ENCODE results near the gene NFATC4.

Gene NFATC4

DNA sequence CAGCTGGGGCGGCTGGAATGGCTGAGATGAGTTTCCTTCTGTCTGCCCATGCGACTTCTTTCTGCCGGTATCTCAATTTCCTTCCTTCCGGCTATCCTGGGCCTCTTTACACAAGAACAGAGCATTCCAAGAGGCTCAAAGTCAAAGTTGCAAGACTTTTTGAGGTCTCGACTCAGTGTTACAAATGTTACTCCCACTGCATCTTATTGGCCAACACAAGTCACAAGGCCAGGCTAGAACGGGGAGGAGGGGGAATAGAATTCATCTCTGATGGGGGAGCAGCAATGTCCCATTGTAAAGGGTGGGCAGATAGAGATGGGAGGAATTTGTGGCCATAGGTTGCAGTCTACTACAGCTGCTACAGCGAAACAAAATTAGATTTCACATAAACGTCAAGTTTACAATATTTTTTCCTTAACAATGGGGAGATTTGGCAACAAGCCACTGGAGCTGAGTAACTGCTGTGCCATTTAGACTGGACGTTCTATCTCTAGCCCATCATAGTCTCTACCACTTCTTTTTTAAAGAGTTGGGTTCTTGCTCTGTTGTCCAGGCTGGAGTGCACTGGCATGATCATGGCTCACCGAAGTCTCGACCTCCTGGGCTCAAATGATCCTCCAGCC, 21.4 kb downstream of the NFATC4 start:
- no peak for DNase-seq

GRCh38 chr14:24390701-24391468, 22.9 kb downstream of the NFATC4 start:
- no peak for DNase-seq

DNA sequence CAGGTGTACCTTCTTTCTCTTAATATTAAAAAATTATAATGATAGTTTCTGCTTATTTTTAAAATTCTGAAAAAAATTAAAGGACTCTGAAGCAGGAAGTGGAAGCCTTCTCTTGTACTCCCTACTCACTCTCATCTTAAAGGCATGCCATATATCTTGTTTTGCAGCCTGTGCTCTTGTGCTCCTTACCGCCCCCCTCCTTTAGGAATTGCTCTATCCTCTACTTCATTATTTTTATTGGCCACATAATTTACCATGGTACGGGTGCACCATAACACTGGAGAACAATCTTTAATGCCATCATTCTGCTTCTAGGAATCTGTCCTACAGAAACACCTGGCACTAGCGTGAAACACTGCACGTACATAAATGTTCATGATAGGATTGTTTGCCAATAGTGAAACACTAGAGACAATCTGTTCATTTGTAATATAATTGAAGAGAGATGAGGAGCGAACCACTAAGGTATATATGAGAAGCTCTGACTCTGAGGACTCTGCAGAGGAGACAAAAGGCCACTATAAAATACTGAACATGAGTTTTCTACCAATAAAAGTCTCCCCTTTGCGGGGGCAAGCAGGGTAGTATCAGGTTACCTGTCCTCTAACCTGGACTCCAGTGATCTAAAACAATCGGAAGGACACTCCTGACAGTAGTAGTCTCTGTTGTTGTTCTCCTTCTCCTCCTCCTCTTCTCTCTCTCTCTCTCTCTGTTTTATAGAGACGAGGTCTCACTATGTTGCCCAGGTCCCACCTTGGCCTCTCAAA, 24.5 kb downstream of the NFATC4 start:
- peak; percentile 64 for DNase-seq

- DNase-seq, result no peak
Measured at GRCh38 chr14:24394275-24394674, 26.3 kb downstream of the NFATC4 start.

GRCh38 chr14:24395609-24396582, 27.9 kb downstream of the NFATC4 start:
- no peak for DNase-seq

- DNase-seq, result no peak
Measured at GRCh38 chr14:24397639-24398292, 29.8 kb downstream of the NFATC4 start.

- peak; percentile 40 for DNase-seq
Measured at GRCh38 chr14:24398293-24398652, 30.3 kb downstream of the NFATC4 start.

GRCh38 chr14:24398653-24399446, 30.9 kb downstream of the NFATC4 start, which contains the start of gene NYNRIN:
Gene NYNRIN, plus strand, starts transcription at chr14:24399003. Its CDS starts 244 bp downstream, at chr14:24399247.
- DNase-seq, result peak; percentile 57

- no peak for DNase-seq
Measured at GRCh38 chr14:24399447-24399822, 31.5 kb downstream of the NFATC4 start.

DNA sequence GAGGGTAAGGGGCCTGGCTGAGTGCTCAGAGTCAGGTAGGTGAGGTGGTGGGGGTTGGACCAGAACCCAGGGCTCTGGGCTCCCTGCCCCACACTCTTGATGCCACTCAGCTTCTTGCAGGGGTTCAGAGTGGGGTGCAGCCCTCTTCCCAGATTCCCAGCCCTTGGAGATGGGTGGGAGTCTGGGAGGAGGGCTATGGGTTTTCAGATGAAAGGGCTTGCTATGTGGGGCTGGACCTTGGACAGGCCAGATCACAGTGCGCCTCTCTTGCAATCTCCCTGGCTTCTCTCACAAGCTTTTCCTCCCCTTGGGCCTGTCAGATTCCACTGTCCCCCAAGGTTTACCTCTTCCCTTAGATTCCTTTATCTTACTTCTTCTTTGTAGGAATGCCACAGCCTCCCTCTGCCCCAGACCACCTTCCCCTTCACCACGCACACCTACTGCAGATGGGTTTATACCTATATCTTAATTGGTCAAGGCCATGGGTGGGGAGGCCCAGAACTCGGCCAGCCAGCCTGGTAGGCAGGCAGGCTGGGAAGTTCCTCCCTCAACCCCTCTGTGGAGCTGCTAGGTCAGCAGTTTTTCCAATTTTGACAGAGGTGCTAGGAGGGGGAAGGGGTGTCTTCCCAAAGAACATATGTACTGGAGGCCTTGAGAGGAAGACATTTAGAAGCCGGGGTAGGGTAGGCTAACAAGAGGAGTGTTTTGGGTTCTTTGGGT, 32.2 kb downstream of the NFATC4 start:
- DNase-seq, result no peak

DNA sequence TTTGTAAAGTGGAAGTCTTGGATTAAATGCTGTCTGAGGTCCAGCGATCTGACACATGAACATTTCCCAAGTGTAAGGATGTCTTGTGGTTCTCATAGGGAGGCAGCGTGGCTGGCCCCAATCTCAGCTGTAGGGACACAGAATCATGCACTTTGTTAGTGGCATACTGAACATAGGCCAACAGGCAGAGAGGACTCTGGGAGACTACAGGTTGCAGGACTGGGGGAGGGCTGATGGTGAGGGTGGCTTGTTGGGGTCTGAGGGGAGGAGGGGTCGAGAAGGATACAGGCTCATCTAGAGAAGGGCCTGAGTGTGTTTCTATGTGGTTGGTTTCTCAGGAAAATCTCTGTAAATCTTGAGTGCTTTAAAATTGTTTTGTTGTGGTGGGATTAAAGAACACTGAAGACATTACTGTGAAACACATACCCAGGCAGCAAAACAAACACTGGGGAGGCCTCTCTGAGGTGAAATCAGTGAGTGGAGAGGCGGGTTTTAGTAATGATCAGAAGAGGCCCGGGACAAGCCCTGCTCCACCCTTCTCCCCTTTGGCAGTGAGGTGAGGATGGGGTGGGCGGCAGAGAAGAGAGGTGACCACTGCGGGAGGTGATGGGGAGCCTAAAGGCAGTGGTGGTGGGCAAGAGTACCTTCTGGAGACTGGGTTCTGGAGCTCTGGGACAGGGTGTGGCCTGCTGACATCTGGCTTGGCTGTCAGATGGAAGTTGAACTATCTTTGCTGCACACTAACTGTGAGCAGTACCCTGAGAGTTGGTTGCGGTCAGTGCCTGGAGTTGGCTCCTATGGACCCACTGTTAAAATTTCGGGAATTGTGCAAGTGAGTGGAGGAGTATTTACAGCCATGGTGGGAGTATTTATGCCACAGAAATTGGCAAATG, 34.1 kb downstream of the NFATC4 start:
- no peak for DNase-seq

GRCh38 chr14:24403294-24403998, 35.5 kb downstream of the NFATC4 start:
- peak; percentile 49 for DNase-seq

DNA sequence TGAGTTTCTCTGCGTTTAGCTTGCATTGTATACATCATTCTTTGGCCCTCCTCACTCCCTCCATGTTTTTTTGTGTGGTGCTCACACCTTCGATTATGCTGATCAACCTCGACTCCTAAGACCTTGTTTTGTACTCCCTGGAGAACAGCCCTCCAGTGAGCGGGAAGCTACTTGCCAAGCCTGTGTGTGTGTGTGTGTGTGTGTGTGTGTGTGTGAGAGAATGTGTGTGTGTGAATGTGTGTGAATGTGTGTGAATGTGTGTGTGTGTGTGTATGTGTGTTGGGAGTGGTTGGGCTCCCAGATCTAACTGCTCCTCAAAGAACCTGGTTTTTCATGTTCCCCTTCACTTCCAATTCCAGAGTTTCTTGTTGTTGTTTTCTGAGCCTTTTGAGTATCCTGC, 36.8 kb downstream of the NFATC4 start:
- no peak for DNase-seq

- no peak for DNase-seq
Measured at GRCh38 chr14:24406416-24406815, 38.4 kb downstream of the NFATC4 start.

- no peak for DNase-seq
Measured at GRCh38 chr14:24407608-24408325, 39.8 kb downstream of the NFATC4 start.

GRCh38 chr14:24408764-24409163, 40.8 kb downstream of the NFATC4 start:
- no peak for DNase-seq

DNA sequence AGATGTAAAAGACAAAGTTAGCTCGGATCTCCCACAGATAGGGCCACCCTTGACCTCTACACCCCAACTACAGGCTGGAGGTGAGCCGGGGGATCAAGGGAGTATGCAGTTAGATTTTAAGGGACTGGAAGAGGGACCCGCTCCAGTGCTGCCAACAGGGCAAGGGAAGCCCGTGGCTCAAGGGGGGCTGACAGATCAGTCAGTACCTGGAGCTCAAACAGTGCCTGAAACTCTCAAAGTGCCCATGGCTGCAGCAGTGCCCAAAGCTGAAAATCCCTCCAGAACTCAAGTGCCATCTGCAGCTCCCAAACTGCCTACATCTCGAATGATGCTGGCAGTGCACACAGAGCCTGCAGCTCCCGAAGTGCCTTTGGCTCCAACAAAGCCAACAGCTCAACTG, 41.2 kb downstream of the NFATC4 start:
- no peak for DNase-seq

DNA sequence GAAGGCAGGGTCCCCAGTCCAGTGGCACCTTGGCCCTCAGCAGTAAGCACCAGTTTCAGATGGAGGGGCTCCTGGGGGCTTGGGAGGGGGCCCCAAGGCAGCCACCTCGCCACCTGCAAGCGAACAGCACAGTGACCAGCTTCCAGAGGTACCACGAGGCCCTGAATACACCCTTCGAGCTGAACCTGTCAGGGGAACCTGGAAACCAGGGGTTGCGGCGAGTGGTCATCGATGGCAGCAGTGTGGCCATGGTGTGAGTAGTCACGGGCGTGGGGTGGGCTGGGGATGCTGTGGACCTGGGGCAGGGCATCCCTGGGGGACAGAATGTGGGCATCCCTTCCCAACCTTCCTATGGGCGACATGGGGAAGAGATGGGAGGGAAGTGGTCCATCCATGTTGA, 42.0 kb downstream of the NFATC4 start:
- no peak for DNase-seq

Data from fibroblast of skin of scalp (primary cell).